HepG2 (cell line): ENCODE data around the gene CD7. TPM values are rescaled to one million over a fixed set of nuclear protein-coding genes. Genes with fewer than 3 reads are reported as not detected.

Experiments used
- ADNP ChIP-seq: sonication (generic); formaldehyde crosslinking; IDR thresholded peaks from 2 replicates; pipeline ENCODE4 v1.4.0; 2020; ENCODE audit warnings: missing genetic modification reagents
- GPN1 ChIP-seq: sonication (generic); formaldehyde crosslinking; IDR thresholded peaks from 2 replicates; pipeline ENCODE4 v1.5.1; 2020; ENCODE audit warnings: missing genetic modification reagents, borderline replicate concordance
- HNRNPK ChIP-seq: fragments of 200-400 bp; formaldehyde crosslinking; IDR thresholded peaks from 2 replicates; pipeline ENCODE4 v1.6.1; 2018; ENCODE audit warnings: low read length, low read depth, moderate library complexity, mild to moderate bottlenecking; ENCODE audit not compliant: poor library complexity, severe bottlenecking
- PRPF4 ChIP-seq: fragments of 200-400 bp; formaldehyde crosslinking; IDR thresholded peaks from 2 replicates; pipeline ENCODE4 v1.6.1; 2016; ENCODE audit warnings: low read length, low read depth; ENCODE audit not compliant: poor library complexity, severe bottlenecking
- RARA ChIP-seq: IDR thresholded peaks from 2 replicates; pipeline ENCODE4 v1.6.1; 2016; ENCODE audit warnings: missing genetic modification reagents, missing compliant biosample characterization
- SMARCE1 ChIP-seq: fragments of 450-650 bp; IDR thresholded peaks from 2 replicates; pipeline ENCODE4 v1.6.1; 2017; ENCODE audit warnings: borderline replicate concordance
- ZBTB20 ChIP-seq: sonication (generic); formaldehyde crosslinking; IDR thresholded peaks from 2 replicates; pipeline ENCODE4 v1.8.1; 2023; ENCODE audit warnings: missing genetic modification reagents, low read depth, mild to moderate bottlenecking, borderline replicate concordance
- ZBTB38 ChIP-seq: sonication (generic); formaldehyde crosslinking; IDR thresholded peaks from 2 replicates; pipeline ENCODE4 v1.5.1; 2020; ENCODE audit warnings: mild to moderate bottlenecking, missing genetic modification reagents
- ZMAT3 ChIP-seq: sonication (generic); formaldehyde crosslinking; conservative IDR thresholded peaks from 2 replicates; pipeline ENCODE4 v1.7.0; 2021; ENCODE audit warnings: missing genetic modification reagents
- ZNF569 ChIP-seq: sonication (generic); formaldehyde crosslinking; IDR thresholded peaks from 2 replicates; pipeline ENCODE4 v1.5.0; 2020; ENCODE audit warnings: mild to moderate bottlenecking, missing genetic modification reagents, moderate library complexity, borderline replicate concordance
- polyA plus RNA-seq, 8 experiments: library from polyadenylated mRNA; depleted of rRNA in 3 of 8; stranded (reverse) in 7 of 8; unstranded in 1 of 8; fragments of >200 nt; fragmentation: Illumina TruSeq in 4 of 8; extraction: Trizol in 4 of 8; gene quantifications; 2 replicates each; pipeline versions ENCODE4 v1.2.1 to v1.2.3, GENCODE V29; 2011 to 2016; ENCODE audit warnings: low read depth in 4 of 8, missing spikeins in 1 of 8, mixed read lengths in 1 of 8; ENCODE audit not compliant: insufficient read depth in 1 of 8
- total RNA-seq, 5 experiments: library from RNA; depleted of rRNA; stranded (reverse); fragments of >200 nt; fragmentation: Illumina TruSeq; extraction: Trizol; gene quantifications; 2 replicates each; pipeline ENCODE4 v1.2.3, GENCODE V29; 2016; ENCODE audit warnings: low read depth in 1 of 5
- TF ChIP-seq, protein P1 (sequence below): sonication (generic); formaldehyde crosslinking; IDR thresholded peaks from 2 replicates; pipeline ENCODE4 v1.5.0; 2020; ENCODE audit warnings: mild to moderate bottlenecking, low read depth, missing genetic modification reagents, borderline replicate concordance
- TF ChIP-seq, protein P2 (sequence below): sonication (generic); formaldehyde crosslinking; IDR thresholded peaks from 2 replicates; pipeline ENCODE4 v1.4.0; 2020; ENCODE audit warnings: mild to moderate bottlenecking, missing genetic modification reagents
- TF ChIP-seq, protein P3 (sequence below): sonication (generic); formaldehyde crosslinking; IDR thresholded peaks from 2 replicates; pipeline ENCODE4 v1.4.0; 2020; ENCODE audit warnings: missing genetic modification reagents, borderline replicate concordance
- TF ChIP-seq, protein P4 (sequence below): sonication (generic); formaldehyde crosslinking; conservative IDR thresholded peaks from 2 replicates; pipeline ENCODE4 v1.8.1; 2023; ENCODE audit warnings: missing genetic modification reagents

The CD7 gene
- total and polyA plus RNA-seq, 2 of the 13 experiments (the other 11 are each of a cell fraction or from before 2014, with no cell fraction given), result 67.6 to 76.4 TPM

DNA sequence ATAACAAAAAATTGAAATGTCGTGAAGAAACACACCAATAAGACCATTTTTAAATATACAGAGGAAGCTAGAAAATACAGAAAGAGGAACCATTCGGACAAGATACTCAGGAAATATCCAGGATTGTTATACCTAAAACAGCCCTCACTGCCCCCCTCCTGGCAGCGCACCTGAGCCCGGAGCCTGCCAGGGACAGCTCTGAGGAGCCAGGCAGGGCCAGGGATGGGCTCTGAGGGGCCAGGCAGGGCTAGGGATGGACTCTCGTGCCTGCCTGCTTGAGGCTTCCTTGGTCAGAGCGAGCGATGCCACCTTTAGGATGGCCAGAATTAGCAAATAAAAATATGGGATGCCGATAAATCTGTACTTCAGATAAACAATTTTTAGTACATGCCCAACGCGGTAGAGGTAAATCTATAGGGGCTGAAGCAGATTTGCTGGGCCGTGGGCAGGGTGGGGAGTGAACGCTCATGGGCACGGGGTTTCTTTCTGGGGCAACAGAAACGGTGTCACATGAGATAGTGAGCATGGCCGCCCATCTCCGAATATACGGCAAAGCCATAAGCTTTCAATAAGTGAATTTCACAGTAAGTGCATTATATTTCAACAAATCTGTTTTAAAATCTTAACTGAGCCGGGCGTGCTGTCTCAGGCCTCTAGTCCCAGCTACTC is 25.7 kb downstream of the CD7 start (continued):
- TF ChIP-seq GPN1 (CRISPR knock-in tag), result no peak
- TF ChIP-seq ZNF569 (CRISPR knock-in tag), result no peak
- TF ChIP-seq, protein P1, sequence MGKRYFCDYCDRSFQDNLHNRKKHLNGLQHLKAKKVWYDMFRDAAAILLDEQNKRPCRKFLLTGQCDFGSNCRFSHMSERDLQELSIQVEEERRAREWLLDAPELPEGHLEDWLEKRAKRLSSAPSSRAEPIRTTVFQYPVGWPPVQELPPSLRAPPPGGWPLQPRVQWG (CRISPR knock-in tag), result no peak
- peak; percentile 98 for TF ChIP-seq ZBTB38
- TF ChIP-seq PRPF4, result peak; percentile 79
- TF ChIP-seq, protein P2, sequence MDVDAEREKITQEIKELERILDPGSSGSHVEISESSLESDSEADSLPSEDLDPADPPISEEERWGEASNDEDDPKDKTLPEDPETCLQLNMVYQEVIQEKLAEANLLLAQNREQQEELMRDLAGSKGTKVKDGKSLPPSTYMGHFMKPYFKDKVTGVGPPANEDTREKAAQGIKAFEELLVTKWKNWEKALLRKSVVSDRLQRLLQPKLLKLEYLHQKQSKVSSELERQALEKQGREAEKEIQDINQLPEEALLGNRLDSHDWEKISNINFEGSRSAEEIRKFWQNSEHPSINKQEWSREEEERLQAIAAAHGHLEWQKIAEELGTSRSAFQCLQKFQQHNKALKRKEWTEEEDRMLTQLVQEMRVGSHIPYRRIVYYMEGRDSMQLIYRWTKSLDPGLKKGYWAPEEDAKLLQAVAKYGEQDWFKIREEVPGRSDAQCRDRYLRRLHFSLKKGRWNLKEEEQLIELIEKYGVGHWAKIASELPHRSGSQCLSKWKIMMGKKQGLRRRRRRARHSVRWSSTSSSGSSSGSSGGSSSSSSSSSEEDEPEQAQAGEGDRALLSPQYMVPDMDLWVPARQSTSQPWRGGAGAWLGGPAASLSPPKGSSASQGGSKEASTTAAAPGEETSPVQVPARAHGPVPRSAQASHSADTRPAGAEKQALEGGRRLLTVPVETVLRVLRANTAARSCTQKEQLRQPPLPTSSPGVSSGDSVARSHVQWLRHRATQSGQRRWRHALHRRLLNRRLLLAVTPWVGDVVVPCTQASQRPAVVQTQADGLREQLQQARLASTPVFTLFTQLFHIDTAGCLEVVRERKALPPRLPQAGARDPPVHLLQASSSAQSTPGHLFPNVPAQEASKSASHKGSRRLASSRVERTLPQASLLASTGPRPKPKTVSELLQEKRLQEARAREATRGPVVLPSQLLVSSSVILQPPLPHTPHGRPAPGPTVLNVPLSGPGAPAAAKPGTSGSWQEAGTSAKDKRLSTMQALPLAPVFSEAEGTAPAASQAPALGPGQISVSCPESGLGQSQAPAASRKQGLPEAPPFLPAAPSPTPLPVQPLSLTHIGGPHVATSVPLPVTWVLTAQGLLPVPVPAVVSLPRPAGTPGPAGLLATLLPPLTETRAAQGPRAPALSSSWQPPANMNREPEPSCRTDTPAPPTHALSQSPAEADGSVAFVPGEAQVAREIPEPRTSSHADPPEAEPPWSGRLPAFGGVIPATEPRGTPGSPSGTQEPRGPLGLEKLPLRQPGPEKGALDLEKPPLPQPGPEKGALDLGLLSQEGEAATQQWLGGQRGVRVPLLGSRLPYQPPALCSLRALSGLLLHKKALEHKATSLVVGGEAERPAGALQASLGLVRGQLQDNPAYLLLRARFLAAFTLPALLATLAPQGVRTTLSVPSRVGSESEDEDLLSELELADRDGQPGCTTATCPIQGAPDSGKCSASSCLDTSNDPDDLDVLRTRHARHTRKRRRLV, result no peak
- TF ChIP-seq ZMAT3 (CRISPR knock-in tag), result no peak
- 0 out of 2 replicates have a peak, but pooled peaks have one; percentile 47 for TF ChIP-seq ADNP (CRISPR knock-in tag)
- TF ChIP-seq HNRNPK, result no peak
- TF ChIP-seq ZBTB20, result peak; percentile 34; the same call in 1 of the 2 replicates
- TF ChIP-seq, protein P3, sequence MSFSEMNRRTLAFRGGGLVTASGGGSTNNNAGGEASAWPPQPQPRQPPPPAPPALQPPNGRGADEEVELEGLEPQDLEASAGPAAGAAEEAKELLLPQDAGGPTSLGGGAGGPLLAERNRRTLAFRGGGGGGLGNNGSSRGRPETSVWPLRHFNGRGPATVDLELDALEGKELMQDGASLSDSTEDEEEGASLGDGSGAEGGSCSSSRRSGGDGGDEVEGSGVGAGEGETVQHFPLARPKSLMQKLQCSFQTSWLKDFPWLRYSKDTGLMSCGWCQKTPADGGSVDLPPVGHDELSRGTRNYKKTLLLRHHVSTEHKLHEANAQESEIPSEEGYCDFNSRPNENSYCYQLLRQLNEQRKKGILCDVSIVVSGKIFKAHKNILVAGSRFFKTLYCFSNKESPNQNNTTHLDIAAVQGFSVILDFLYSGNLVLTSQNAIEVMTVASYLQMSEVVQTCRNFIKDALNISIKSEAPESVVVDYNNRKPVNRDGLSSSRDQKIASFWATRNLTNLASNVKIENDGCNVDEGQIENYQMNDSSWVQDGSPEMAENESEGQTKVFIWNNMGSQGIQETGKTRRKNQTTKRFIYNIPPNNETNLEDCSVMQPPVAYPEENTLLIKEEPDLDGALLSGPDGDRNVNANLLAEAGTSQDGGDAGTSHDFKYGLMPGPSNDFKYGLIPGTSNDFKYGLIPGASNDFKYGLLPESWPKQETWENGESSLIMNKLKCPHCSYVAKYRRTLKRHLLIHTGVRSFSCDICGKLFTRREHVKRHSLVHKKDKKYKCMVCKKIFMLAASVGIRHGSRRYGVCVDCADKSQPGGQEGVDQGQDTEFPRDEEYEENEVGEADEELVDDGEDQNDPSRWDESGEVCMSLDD (CRISPR knock-in tag), result no peak
- TF ChIP-seq, protein P4, sequence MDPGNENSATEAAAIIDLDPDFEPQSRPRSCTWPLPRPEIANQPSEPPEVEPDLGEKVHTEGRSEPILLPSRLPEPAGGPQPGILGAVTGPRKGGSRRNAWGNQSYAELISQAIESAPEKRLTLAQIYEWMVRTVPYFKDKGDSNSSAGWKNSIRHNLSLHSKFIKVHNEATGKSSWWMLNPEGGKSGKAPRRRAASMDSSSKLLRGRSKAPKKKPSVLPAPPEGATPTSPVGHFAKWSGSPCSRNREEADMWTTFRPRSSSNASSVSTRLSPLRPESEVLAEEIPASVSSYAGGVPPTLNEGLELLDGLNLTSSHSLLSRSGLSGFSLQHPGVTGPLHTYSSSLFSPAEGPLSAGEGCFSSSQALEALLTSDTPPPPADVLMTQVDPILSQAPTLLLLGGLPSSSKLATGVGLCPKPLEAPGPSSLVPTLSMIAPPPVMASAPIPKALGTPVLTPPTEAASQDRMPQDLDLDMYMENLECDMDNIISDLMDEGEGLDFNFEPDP (CRISPR knock-in tag), result 0 out of 2 replicates have a peak, but pooled peaks have one; percentile 8
- no peak for TF ChIP-seq RARA (CRISPR knock-in tag)
- no peak for TF ChIP-seq SMARCE1
